IPS DF 19.7 (cell line): ENCODE results near the gene AFAP1L2.

ENCODE experiments used
- DNase-seq: peaks from one replicate; pipeline ENCODE4 v3.0.0-alpha.2; 2013; ENCODE audit warnings: low read depth, low spot score

Gene AFAP1L2

GRCh38 chr10:114388275-114388674 is 16.0 kb downstream of the AFAP1L2 start:
- DNase-seq: no peak

- DNase-seq: no peak
These were observed 16.5 kb downstream of the AFAP1L2 start for GRCh38 chr10:114387784-114388183.

GRCh38 chr10:114386452-114386851 is 17.9 kb downstream of the AFAP1L2 start:
- DNase-seq: no peak

GRCh38 chr10:114385557-114385956 is 18.7 kb downstream of the AFAP1L2 start:
- no peak for DNase-seq

- DNase-seq: no peak
These were observed 19.7 kb downstream of the AFAP1L2 start for GRCh38 chr10:114384601-114385000.

- no peak for DNase-seq
These were observed 20.1 kb downstream of the AFAP1L2 start for GRCh38 chr10:114384181-114384580.

GRCh38 chr10:114380797-114381196 is 23.5 kb downstream of the AFAP1L2 start:
- DNase-seq: no peak

- DNase-seq: no peak
These were observed 24.2 kb downstream of the AFAP1L2 start for GRCh38 chr10:114380060-114380459.

- DNase-seq: no peak
These were observed 24.7 kb downstream of the AFAP1L2 start for GRCh38 chr10:114379631-114380041.

GRCh38 chr10:114376523-114376922 is 27.8 kb downstream of the AFAP1L2 start:
- DNase-seq: no peak

GRCh38 chr10:114375047-114375446 is 29.3 kb downstream of the AFAP1L2 start:
- DNase-seq: no peak

- DNase-seq: no peak
These were observed 30.1 kb downstream of the AFAP1L2 start for GRCh38 chr10:114374053-114374791.

GRCh38 chr10:114373631-114374030 is 30.7 kb downstream of the AFAP1L2 start:
- DNase-seq: no peak

GRCh38 chr10:114372995-114373394 is 31.3 kb downstream of the AFAP1L2 start:
- DNase-seq: no peak

- DNase-seq: no peak
These were observed 32.1 kb downstream of the AFAP1L2 start for GRCh38 chr10:114372179-114372578.

GRCh38 chr10:114370966-114371365 is 33.3 kb downstream of the AFAP1L2 start:
- no peak for DNase-seq

- no peak for DNase-seq
These were observed 34.1 kb downstream of the AFAP1L2 start for GRCh38 chr10:114370199-114370598.

GRCh38 chr10:114368057-114368391 is 36.3 kb downstream of the AFAP1L2 start:
- no peak for DNase-seq

GRCh38 chr10:114367351-114368056 is 36.8 kb downstream of the AFAP1L2 start:
- no peak for DNase-seq

- no peak for DNase-seq
These were observed 39.6 kb downstream of the AFAP1L2 start for GRCh38 chr10:114364726-114365125.

GRCh38 chr10:114363745-114364454 is 40.4 kb downstream of the AFAP1L2 start:
- no peak for DNase-seq

GRCh38 chr10:114362826-114363355 is 41.4 kb downstream of the AFAP1L2 start:
- no peak for DNase-seq
